Neural crest cell (in vitro differentiated cells): ENCODE results near the gene RAB40AL. TPM values are rescaled to one million over a fixed set of nuclear protein-coding genes. Genes with fewer than 3 reads are reported as not detected.
"Not testable (repeated sequence)": the region's sequence is repeated elsewhere in the genome, so short reads cannot be mapped to it uniquely, and the experiment has no call there.

Source experiments
- DNase-seq: peaks from one replicate; pipeline ENCODE4 v3.0.0; 2021; ENCODE audit warnings: low read depth, mixed read lengths, low spot score
- H3K27ac Mint-ChIP-seq: one replicate; pipeline ENCODE4 v1.8.0; 2021; ENCODE audit warnings: mild to moderate bottlenecking, mixed read lengths; ENCODE audit not compliant: unreplicated experiment
- H3K27me3 Mint-ChIP-seq: 2 replicates; pipeline ENCODE4 v1.8.0; 2021; ENCODE audit warnings: low read depth, mild to moderate bottlenecking, mixed read lengths
- H3K36me3 Mint-ChIP-seq: 2 replicates; pipeline ENCODE4 v1.8.0; 2021; ENCODE audit warnings: low read depth, mild to moderate bottlenecking, mixed read lengths
- H3K4me1 Mint-ChIP-seq: 2 replicates; pipeline ENCODE4 v1.8.0; 2021; ENCODE audit warnings: mixed read lengths
- H3K4me3 Mint-ChIP-seq: one replicate; pipeline ENCODE4 v1.8.0; 2021; ENCODE audit warnings: mild to moderate bottlenecking, mixed read lengths
- H3K9me3 Mint-ChIP-seq: 2 replicates; pipeline ENCODE4 v1.8.0; 2021; ENCODE audit warnings: mixed read lengths
- total RNA-seq: library from RNA; stranded (reverse); gene quantifications from 2 replicates; pipeline ENCODE4 v1.2.1, GENCODE V29; 2021
- TF ChIP-seq, protein P1 (sequence below): fragments of 200-600 bp; sonication (generic); conservative IDR thresholded peaks from 2 replicates; pipeline ENCODE4 v1.5.0; 2021; ENCODE audit warnings: antibody characterized with exemption, mild to moderate bottlenecking

Gene RAB40AL
- total RNA-seq, 1 donor from 2014 or later: 0.68 TPM

DNA sequence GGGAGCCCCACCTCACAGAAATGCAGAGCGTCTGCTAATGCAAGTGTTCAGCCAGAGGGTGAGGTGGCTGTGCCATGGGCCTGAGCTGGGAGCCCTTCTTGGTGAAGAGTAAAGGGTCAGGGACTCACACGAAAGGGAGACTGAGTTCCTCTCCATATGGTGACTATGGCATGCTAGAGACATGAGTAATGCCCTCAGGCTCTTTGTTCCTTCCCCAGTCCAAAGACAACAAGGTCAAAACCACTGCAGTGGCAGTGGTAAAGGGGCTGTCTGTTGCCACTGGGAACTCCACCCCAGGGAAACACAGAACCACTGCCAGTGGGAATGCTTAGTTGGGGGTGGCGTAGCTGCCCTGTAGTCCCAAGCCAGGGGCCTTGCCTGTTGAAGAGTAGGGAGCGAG lies 22.4 kb downstream of the RAB40AL start:
- H3K4me3 Mint-ChIP-seq: no peak overlapping the region
- TF ChIP-seq, protein P1, sequence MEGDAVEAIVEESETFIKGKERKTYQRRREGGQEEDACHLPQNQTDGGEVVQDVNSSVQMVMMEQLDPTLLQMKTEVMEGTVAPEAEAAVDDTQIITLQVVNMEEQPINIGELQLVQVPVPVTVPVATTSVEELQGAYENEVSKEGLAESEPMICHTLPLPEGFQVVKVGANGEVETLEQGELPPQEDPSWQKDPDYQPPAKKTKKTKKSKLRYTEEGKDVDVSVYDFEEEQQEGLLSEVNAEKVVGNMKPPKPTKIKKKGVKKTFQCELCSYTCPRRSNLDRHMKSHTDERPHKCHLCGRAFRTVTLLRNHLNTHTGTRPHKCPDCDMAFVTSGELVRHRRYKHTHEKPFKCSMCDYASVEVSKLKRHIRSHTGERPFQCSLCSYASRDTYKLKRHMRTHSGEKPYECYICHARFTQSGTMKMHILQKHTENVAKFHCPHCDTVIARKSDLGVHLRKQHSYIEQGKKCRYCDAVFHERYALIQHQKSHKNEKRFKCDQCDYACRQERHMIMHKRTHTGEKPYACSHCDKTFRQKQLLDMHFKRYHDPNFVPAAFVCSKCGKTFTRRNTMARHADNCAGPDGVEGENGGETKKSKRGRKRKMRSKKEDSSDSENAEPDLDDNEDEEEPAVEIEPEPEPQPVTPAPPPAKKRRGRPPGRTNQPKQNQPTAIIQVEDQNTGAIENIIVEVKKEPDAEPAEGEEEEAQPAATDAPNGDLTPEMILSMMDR: no peak
- no peak overlapping the region for H3K27ac Mint-ChIP-seq
- peaks cover 8% of the 10 kb centered on the region for H3K9me3 Mint-ChIP-seq
- peaks cover 10% of the 10 kb centered on the region for H3K36me3 Mint-ChIP-seq
- no peaks in the 10 kb centered on the region for H3K27me3 Mint-ChIP-seq
- DNase-seq: no peak
- H3K4me1 Mint-ChIP-seq: no peaks in the 10 kb centered on the region

DNA sequence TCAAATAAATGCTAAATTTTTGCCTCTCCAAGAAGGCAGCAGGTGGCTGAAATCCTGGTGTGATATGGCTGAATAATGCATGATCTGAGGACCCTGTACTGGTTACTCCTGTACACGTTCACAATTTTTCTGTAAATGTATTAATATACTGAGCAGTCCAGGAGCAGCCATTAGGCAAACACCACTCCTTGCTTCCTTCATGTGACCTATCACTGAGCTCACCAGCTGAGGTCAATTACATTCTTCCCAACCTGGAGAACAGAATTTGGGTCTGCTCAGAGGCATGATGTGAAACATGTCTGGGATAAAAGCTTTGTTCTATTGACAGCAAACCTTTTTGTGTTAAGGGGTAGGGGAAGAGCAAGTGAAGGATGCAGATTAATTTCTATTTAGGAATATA lies 26.9 kb downstream of the RAB40AL start:
- no peak for DNase-seq
- no peak overlapping the region for H3K27ac Mint-ChIP-seq
- H3K27me3 Mint-ChIP-seq: no peaks in the 10 kb centered on the region
- TF ChIP-seq, protein P1: no peak
- peaks cover 6% of the 10 kb centered on the region for H3K36me3 Mint-ChIP-seq
- H3K4me3 Mint-ChIP-seq: no peak overlapping the region
- no peaks in the 10 kb centered on the region for H3K4me1 Mint-ChIP-seq
- H3K9me3 Mint-ChIP-seq: peaks cover 3% of the 10 kb centered on the region

DNA sequence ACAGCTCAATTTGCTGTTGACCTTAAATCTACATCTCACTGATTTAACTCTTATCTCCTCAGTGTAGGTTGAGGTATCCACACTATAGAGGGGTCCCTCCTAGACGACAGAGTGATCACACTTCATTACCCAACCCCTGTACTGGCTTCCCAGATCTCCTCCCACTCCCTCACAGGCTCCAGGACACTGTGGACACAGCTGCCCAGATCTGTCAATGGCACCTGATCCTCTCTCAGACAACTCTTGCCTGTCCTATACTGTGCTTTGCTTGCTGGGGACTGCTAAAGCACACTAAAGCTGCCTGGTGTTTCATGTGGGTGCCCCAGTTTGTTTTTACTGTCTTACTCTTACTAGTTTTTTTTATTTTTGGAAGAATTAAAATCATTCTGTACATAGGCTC lies 27.9 kb downstream of the RAB40AL start:
- Mint-ChIP-seq H3K9me3 (peaks cover 3% of the 10 kb centered on the region), H3K27me3 (no peaks in the 10 kb centered on the region), H3K36me3 (peaks cover 9% of the 10 kb centered on the region), H3K4me3 (no peak overlapping the region), H3K4me1 (no peaks in the 10 kb centered on the region), H3K27ac (no peak overlapping the region)
- DNase-seq: no peak
- TF ChIP-seq, protein P1: no peak

DNA sequence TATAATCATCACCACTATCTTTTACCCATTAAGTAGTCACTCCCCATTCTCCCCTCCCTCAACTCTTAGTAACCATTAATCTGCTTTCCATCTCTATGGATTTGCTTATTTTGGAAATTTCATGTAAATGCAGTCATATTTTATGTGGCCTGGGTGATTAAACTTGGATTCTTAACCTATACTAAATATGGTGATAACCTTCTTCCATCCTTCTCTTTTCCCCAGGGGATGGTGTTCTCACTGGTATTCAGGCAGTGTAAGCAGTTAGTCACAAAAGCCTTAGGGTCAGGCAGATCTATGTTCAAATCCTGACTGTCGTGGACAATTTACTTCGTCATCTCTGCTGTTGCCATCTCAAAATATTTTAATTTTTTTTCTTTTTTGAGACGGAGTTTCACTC lies 29.6 kb downstream of the RAB40AL start:
- Mint-ChIP-seq H3K9me3 (peaks cover 11% of the 10 kb centered on the region), H3K4me1 (no peaks in the 10 kb centered on the region), H3K27ac (no peak overlapping the region), H3K27me3 (no peaks in the 10 kb centered on the region), H3K36me3 (peaks cover 12% of the 10 kb centered on the region), H3K4me3 (no peak overlapping the region)
- no peak for DNase-seq
- TF ChIP-seq, protein P1: no peak

GRCh38 chrX:102968216-102968615 lies 31.1 kb downstream of the RAB40AL start:
- TF ChIP-seq, protein P1: no peak
- Mint-ChIP-seq H3K9me3 (peaks cover 18% of the 10 kb centered on the region), H3K4me3 (no peak overlapping the region), H3K4me1 (no peaks in the 10 kb centered on the region), H3K36me3 (peaks cover 12% of the 10 kb centered on the region), H3K27ac (no peak overlapping the region), H3K27me3 (no peaks in the 10 kb centered on the region)
- no peak for DNase-seq

DNA sequence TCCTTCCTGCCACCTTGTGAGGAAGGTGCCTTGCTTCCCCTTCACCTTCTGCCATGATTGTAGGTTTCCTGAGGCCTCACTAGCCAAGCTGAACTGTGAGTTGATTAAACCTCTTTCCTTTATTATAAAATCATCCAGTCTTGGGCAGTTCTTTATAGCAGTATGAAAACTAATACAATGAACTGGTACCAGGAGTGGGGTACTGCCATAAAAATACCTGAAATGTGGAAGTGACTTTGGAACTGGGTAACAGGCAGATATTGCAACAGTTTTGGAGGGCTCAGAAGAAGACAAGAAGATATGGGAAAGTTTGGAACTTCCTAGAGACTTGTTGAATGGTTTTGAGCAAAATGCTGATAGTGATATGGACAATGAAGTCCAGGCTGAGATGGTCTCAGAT lies 34.5 kb downstream of the RAB40AL start:
- peaks cover 29% of the 10 kb centered on the region for H3K9me3 Mint-ChIP-seq
- DNase-seq, H3K27ac Mint-ChIP-seq, H3K4me3 Mint-ChIP-seq, H3K27me3 Mint-ChIP-seq, H3K4me1 Mint-ChIP-seq: not testable (repeated sequence)
- peaks cover 18% of the 10 kb centered on the region for H3K36me3 Mint-ChIP-seq
